HL-60 (cell line): ENCODE measurements around the gene STN1.

Experiments used
- DNase-seq, 2 experiments: peaks; one replicate each; pipeline ENCODE4 v3.0.0-alpha.2; 2010 to 2020; ENCODE audit warnings: low read depth in 1 of 2, low spot score in 1 of 2
- H3K27ac ChIP-seq: fragments of 250-450 bp; sonication (Bioruptor Pico); replicated peaks from 2 replicates; pipeline ENCODE4 v1.5.1; 2020; ENCODE audit warnings: mild to moderate bottlenecking, moderate library complexity
- H3K27me3 ChIP-seq: fragments of 250-450 bp; sonication (Bioruptor Pico); 2 replicates; pipeline ENCODE4 v1.5.1; 2021; ENCODE audit warnings: mild to moderate bottlenecking, moderate library complexity; ENCODE audit not compliant: insufficient read depth, poor library complexity, severe bottlenecking
- H3K4me3 ChIP-seq: replicated peaks from 2 replicates; pipeline ENCODE4 v1.5.1; 2011; ENCODE audit warnings: mild to moderate bottlenecking, control low read depth, low read length; ENCODE audit not compliant: insufficient read depth
- GABPA ChIP-seq: IDR thresholded peaks from 2 replicates; pipeline ENCODE4 v1.6.1; 2012; ENCODE audit warnings: low read depth
- POLR2AphosphoS5 ChIP-seq: IDR thresholded peaks from 2 replicates; pipeline ENCODE4 v1.6.1; 2012; ENCODE audit warnings: low read depth
- REST ChIP-seq: IDR thresholded peaks from 2 replicates; pipeline ENCODE4 v1.6.1; 2012; ENCODE audit warnings: low read depth; ENCODE audit not compliant: insufficient replicate concordance
- SPI1 ChIP-seq: IDR thresholded peaks from 2 replicates; pipeline ENCODE4 v1.6.1; 2012; ENCODE audit warnings: low read depth, mild to moderate bottlenecking, borderline replicate concordance
- TF ChIP-seq, protein P1 (sequence below): IDR thresholded peaks from one replicate; pipeline ENCODE4 v1.5.1; 2011; ENCODE audit warnings: low read length, control low read depth, inconsistent platforms; ENCODE audit not compliant: insufficient read depth

STN1 gene

DNA sequence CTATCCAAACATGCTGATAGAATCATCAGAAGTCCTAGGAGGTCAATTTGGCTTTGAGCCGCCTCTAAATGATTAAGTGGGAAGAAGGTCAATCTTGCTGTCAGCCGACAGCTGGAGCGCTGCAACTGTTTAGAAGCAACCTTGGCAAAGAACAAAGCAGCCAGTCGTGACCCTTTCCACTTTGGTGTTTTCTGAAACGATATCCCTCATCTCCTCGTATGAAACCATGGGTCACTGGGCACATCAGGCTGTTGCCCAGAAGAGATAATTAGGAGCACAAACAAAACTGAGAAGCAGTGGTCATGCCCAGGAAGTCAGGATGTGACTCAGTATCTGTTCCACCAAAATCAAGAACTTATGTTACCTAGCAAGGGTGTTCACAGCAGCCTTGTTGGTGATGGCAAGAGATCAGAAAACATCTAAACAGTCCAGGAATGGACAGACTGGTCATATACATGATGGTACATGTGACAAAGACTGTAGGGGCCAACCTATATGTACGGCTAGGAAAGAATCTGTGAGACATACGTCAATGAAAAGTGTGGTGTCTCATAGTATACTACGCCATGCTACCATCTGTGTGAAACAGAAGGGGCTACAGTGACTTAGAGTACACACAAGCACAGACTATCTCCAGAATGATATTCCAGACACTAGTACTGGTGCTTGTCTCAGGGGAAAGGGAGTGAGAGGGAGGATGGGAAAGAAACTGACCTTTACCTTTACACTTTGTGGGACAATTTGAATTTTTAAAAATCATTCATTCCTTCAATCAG lies 22.4 kb downstream of the STN1 start:
- TF ChIP-seq SPI1 (no peak), GABPA (no peak), POLR2AphosphoS5 (no peak), REST (no peak)
- TF ChIP-seq, protein P1, sequence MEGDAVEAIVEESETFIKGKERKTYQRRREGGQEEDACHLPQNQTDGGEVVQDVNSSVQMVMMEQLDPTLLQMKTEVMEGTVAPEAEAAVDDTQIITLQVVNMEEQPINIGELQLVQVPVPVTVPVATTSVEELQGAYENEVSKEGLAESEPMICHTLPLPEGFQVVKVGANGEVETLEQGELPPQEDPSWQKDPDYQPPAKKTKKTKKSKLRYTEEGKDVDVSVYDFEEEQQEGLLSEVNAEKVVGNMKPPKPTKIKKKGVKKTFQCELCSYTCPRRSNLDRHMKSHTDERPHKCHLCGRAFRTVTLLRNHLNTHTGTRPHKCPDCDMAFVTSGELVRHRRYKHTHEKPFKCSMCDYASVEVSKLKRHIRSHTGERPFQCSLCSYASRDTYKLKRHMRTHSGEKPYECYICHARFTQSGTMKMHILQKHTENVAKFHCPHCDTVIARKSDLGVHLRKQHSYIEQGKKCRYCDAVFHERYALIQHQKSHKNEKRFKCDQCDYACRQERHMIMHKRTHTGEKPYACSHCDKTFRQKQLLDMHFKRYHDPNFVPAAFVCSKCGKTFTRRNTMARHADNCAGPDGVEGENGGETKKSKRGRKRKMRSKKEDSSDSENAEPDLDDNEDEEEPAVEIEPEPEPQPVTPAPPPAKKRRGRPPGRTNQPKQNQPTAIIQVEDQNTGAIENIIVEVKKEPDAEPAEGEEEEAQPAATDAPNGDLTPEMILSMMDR: no peak
- Histone ChIP-seq H3K27me3 (no peaks in the 10 kb centered on the region), H3K4me3 (no peak overlapping the region), H3K27ac (no peak overlapping the region)
- DNase-seq: no peak

GRCh38 chr10:103894441-103894864 lies 23.5 kb downstream of the STN1 start:
- H3K27ac ChIP-seq: no peak overlapping the region
- no peak for DNase-seq
- H3K4me3 ChIP-seq: no peak overlapping the region
- TF ChIP-seq, protein P1: no peak
- TF ChIP-seq REST (no peak), GABPA (no peak)
- H3K27me3 ChIP-seq: no peaks in the 10 kb centered on the region

- Histone ChIP-seq H3K27me3 (no peaks in the 10 kb centered on the region), H3K27ac (no peak overlapping the region), H3K4me3 (no peak overlapping the region)
- TF ChIP-seq GABPA (no peak), POLR2AphosphoS5 (no peak), SPI1 (no peak), REST (no peak)
- TF ChIP-seq, protein P1: no peak
- DNase-seq: no peak
Observed at GRCh38 chr10:103893817-103894216, 24.2 kb downstream of the STN1 start.
